HepG2 (cell line): Measurements from ENCODE around the gene ACSS2. TPM values are rescaled to one million over a fixed set of nuclear protein-coding genes. Genes with fewer than 3 reads are reported as not detected.

Experiments used
- BCL3 ChIP-seq: sonication (generic); formaldehyde crosslinking; IDR thresholded peaks from 2 replicates; pipeline ENCODE4 v1.5.1; 2020; ENCODE audit warnings: mild to moderate bottlenecking, missing genetic modification reagents, moderate library complexity
- BRCA1 ChIP-seq: sonication (generic); formaldehyde crosslinking; IDR thresholded peaks from 2 replicates; pipeline ENCODE4 v1.4.0; 2020; ENCODE audit warnings: missing genetic modification reagents
- CAMTA2 ChIP-seq: sonication (generic); formaldehyde crosslinking; IDR thresholded peaks from 2 replicates; pipeline ENCODE4 v1.4.0; 2020; ENCODE audit warnings: mild to moderate bottlenecking, missing genetic modification reagents, borderline replicate concordance
- HNRNPH1 ChIP-seq: fragments of 200-400 bp; formaldehyde crosslinking; optimal IDR thresholded peaks from 2 replicates; pipeline ENCODE3; 2017; ENCODE audit warnings: mild to moderate bottlenecking, low read depth, low read length
- HOXA9 ChIP-seq: sonication (generic); formaldehyde crosslinking; IDR thresholded peaks from 2 replicates; pipeline ENCODE4 v1.8.1; 2022; ENCODE audit warnings: missing genetic modification reagents, mild to moderate bottlenecking, moderate library complexity, borderline replicate concordance
- IRF9 ChIP-seq: sonication (generic); formaldehyde crosslinking; IDR thresholded peaks from 2 replicates; pipeline ENCODE4 v1.8.0; 2022; ENCODE audit warnings: missing genetic modification reagents, mild to moderate bottlenecking, borderline replicate concordance
- KDM6A ChIP-seq: IDR thresholded peaks from 2 replicates; pipeline ENCODE4 v1.6.1; 2016; ENCODE audit warnings: low read depth
- LBX2 ChIP-seq: sonication (generic); formaldehyde crosslinking; IDR thresholded peaks from 2 replicates; pipeline ENCODE4 v1.5.0; 2020; ENCODE audit warnings: missing genetic modification reagents, mild to moderate bottlenecking, borderline replicate concordance
- MLLT10 ChIP-seq: sonication (generic); formaldehyde crosslinking; IDR thresholded peaks from 2 replicates; pipeline ENCODE4 v1.4.0; 2020; ENCODE audit warnings: missing genetic modification reagents
- NCOA1 ChIP-seq: sonication (generic); formaldehyde crosslinking; IDR thresholded peaks from 2 replicates; pipeline ENCODE4 v1.9.0; 2021; ENCODE audit warnings: missing genetic modification reagents
- NRL ChIP-seq: sonication (generic); formaldehyde crosslinking; IDR thresholded peaks from 2 replicates; pipeline ENCODE4 v1.5.0; 2020; ENCODE audit warnings: missing genetic modification reagents, mild to moderate bottlenecking, moderate library complexity, borderline replicate concordance
- PHF5A ChIP-seq: IDR thresholded peaks from one replicate; pipeline ENCODE4 v1.6.1; 2018; ENCODE audit warnings: low read depth, missing genetic modification reagents; ENCODE audit not compliant: unreplicated experiment
- SYNCRIP ChIP-seq: fragments of 200-400 bp; formaldehyde crosslinking; IDR thresholded peaks from 2 replicates; pipeline ENCODE4 v1.6.1; 2018; ENCODE audit warnings: mild to moderate bottlenecking, low read depth, low read length; ENCODE audit not compliant: insufficient read depth
- ZKSCAN5 ChIP-seq: sonication (generic); formaldehyde crosslinking; IDR thresholded peaks from 2 replicates; pipeline ENCODE4 v1.5.1; 2020; ENCODE audit warnings: mild to moderate bottlenecking, missing genetic modification reagents
- ZNF143 ChIP-seq: sonication (generic); formaldehyde crosslinking; IDR thresholded peaks from 2 replicates; pipeline ENCODE4 v1.4.0; 2020; ENCODE audit warnings: missing genetic modification reagents
- ZNF225 ChIP-seq: sonication (generic); formaldehyde crosslinking; IDR thresholded peaks from 2 replicates; pipeline ENCODE4 v1.4.0; 2020; ENCODE audit warnings: mild to moderate bottlenecking, missing genetic modification reagents
- ZNF333 ChIP-seq: sonication (generic); formaldehyde crosslinking; IDR thresholded peaks from 2 replicates; pipeline ENCODE4 v1.4.0; 2020; ENCODE audit warnings: mild to moderate bottlenecking, missing genetic modification reagents, borderline replicate concordance
- ZNF556 ChIP-seq: sonication (generic); formaldehyde crosslinking; IDR thresholded peaks from 2 replicates; pipeline ENCODE4 v1.4.0; 2020; ENCODE audit warnings: mild to moderate bottlenecking, missing genetic modification reagents, borderline replicate concordance
- polyA plus RNA-seq, 8 experiments: library from polyadenylated mRNA; depleted of rRNA in 3 of 8; stranded (reverse) in 7 of 8; unstranded in 1 of 8; fragments of >200 nt; fragmentation: Illumina TruSeq in 4 of 8; extraction: Trizol in 4 of 8; gene quantifications; 2 replicates each; pipeline versions ENCODE4 v1.2.1 to v1.2.3, GENCODE V29; 2011 to 2016; ENCODE audit warnings: low read depth in 4 of 8, missing spikeins in 1 of 8, mixed read lengths in 1 of 8; ENCODE audit not compliant: insufficient read depth in 1 of 8
- total RNA-seq, 5 experiments: library from RNA; depleted of rRNA; stranded (reverse); fragments of >200 nt; fragmentation: Illumina TruSeq; extraction: Trizol; gene quantifications; 2 replicates each; pipeline ENCODE4 v1.2.3, GENCODE V29; 2016; ENCODE audit warnings: low read depth in 1 of 5
- TF ChIP-seq, protein P1 (sequence below): conservative IDR thresholded peaks from 2 replicates; pipeline ENCODE4 v1.6.1; 2018; ENCODE audit warnings: missing genetic modification reagents
- TF ChIP-seq, protein P2 (sequence below): sonication (generic); formaldehyde crosslinking; IDR thresholded peaks from 2 replicates; pipeline ENCODE4 v1.8.0; 2022; ENCODE audit warnings: missing genetic modification reagents, low read depth, mild to moderate bottlenecking, borderline replicate concordance

Gene ACSS2
- total and polyA plus RNA-seq, 2 of the 13 experiments (the other 11 are each of a cell fraction or from before 2014, with no cell fraction given), result 72.8 to 89.7 TPM

GRCh38 chr20:34955231-34956040, 79.0 kb downstream of the ACSS2 start, which contains the start of the genes GSS and MYH7B (continued):
- TF ChIP-seq ZKSCAN5 (CRISPR knock-in tag), result no peak
- no peak for TF ChIP-seq HNRNPH1
- peak; percentile 99 for TF ChIP-seq ZNF556 (CRISPR knock-in tag)
- no peak for TF ChIP-seq SYNCRIP
- no peak for TF ChIP-seq MLLT10
- TF ChIP-seq CAMTA2, result peak; percentile 92; the same call in 1 of the 2 replicates
- TF ChIP-seq IRF9, result peak; percentile 92
- TF ChIP-seq, protein P1, sequence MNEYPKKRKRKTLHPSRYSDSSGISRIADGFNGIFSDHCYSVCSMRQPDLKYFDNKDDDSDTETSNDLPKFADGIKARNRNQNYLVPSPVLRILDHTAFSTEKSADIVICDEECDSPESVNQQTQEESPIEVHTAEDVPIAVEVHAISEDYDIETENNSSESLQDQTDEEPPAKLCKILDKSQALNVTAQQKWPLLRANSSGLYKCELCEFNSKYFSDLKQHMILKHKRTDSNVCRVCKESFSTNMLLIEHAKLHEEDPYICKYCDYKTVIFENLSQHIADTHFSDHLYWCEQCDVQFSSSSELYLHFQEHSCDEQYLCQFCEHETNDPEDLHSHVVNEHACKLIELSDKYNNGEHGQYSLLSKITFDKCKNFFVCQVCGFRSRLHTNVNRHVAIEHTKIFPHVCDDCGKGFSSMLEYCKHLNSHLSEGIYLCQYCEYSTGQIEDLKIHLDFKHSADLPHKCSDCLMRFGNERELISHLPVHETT, result peak; percentile 93
- TF ChIP-seq ZNF333 (CRISPR knock-in tag), result peak; percentile 96
- TF ChIP-seq BCL3 (CRISPR knock-in tag), result peak; percentile 99
- TF ChIP-seq NCOA1 (CRISPR knock-in tag), result peak; percentile 97
- TF ChIP-seq ZNF143 (CRISPR knock-in tag), result 0 out of 2 replicates have a peak, but pooled peaks have one; percentile 52
- peak; percentile 68; the same call in 1 of the 2 replicates for TF ChIP-seq BRCA1 (CRISPR knock-in tag)
- peak; percentile 99 for TF ChIP-seq NRL
- TF ChIP-seq, protein P2, sequence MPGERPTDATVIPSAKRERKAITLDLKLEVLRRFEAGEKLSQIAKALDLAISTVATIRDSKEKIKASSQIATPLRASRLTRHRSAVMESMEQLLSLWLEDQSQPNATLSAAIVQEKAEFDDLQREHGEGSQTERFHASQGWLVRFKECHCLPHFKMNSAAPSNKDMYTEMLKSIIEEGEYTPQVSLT (CRISPR knock-in tag), result 0 out of 2 replicates have a peak, but pooled peaks have one; percentile 37
- peak; percentile 75; the same call in 1 of the 2 replicates for TF ChIP-seq KDM6A
- TF ChIP-seq ZNF225 (CRISPR knock-in tag), result peak; percentile 73; the same call in 1 of the 2 replicates
- TF ChIP-seq HOXA9 (CRISPR knock-in tag), result peak; percentile 87
- no peak; the same call in 1 of the 2 replicates for TF ChIP-seq LBX2
- peak; percentile 99 for TF ChIP-seq PHF5A (CRISPR knock-in tag)
